Kidney epithelial cell (primary cell): ENCODE measurements around the gene NEBL. TPM values are rescaled to one million over a fixed set of nuclear protein-coding genes. Genes with fewer than 3 reads are reported as not detected.

Experiments
- DNase-seq: peaks from one replicate; pipeline ENCODE4 v3.0.0-alpha.2; 2010; ENCODE audit warnings: low read depth
- H3K27me3 ChIP-seq: 2 replicates; pipeline ENCODE4 v1.6.0; 2011; ENCODE audit warnings: low read length; ENCODE audit not compliant: control insufficient read depth, insufficient read depth
- H3K36me3 ChIP-seq: 2 replicates; pipeline ENCODE4 v1.5.1; 2011; ENCODE audit warnings: low read length; ENCODE audit not compliant: control insufficient read depth, insufficient read depth
- H3K4me3 ChIP-seq: 2 replicates; pipeline ENCODE4 v1.5.1; 2011; ENCODE audit warnings: low read depth, mild to moderate bottlenecking, control low read depth, low read length
- CTCF ChIP-seq: IDR thresholded peaks from 2 replicates; pipeline ENCODE4 v1.5.1; 2011; ENCODE audit warnings: mild to moderate bottlenecking, moderate library complexity, low read length, control low read depth, inconsistent platforms; ENCODE audit not compliant: insufficient read depth, poor library complexity, severe bottlenecking
- total RNA-seq: library from RNA; depleted of rRNA; stranded (reverse); fragments of >200 nt; gene quantifications from 2 replicates; pipeline ENCODE4 v1.2.3, GENCODE V29; 2015

The NEBL gene
- total RNA-seq, 1 donor from 2014 or later = 6.9 TPM

GRCh38 chr10:20746856-20747255, 150.3 kb downstream of the NEBL start:
- no peak for DNase-seq
- Histone ChIP-seq H3K4me3 (no peak overlapping the region), H3K27me3 (no peaks in the 10 kb centered on the region), H3K36me3 (no peaks in the 10 kb centered on the region)
- no peak for TF ChIP-seq CTCF

- TF ChIP-seq CTCF = no peak
- H3K4me3 ChIP-seq = no peak overlapping the region
- H3K36me3 ChIP-seq = no peaks in the 10 kb centered on the region
- DNase-seq = no peak
- no peaks in the 10 kb centered on the region for H3K27me3 ChIP-seq
These were observed 151.3 kb downstream of the NEBL start for GRCh38 chr10:20745556-20746375.

GRCh38 chr10:20744821-20745220, 152.3 kb downstream of the NEBL start:
- no peak for TF ChIP-seq CTCF
- Histone ChIP-seq H3K4me3 (no peak overlapping the region), H3K36me3 (no peaks in the 10 kb centered on the region)

GRCh38 chr10:20743942-20744341, 153.2 kb downstream of the NEBL start:
- Histone ChIP-seq H3K36me3 (no peaks in the 10 kb centered on the region), H3K27me3 (no peaks in the 10 kb centered on the region), H3K4me3 (no peak overlapping the region)
- no peak for TF ChIP-seq CTCF
- no peak for DNase-seq

More at GRCh38 chr10:20744821-20745220, 152.3 kb downstream of the NEBL start:
- DNase-seq = no peak
- H3K27me3 ChIP-seq = no peaks in the 10 kb centered on the region

GRCh38 chr10:20742737-20743541, 154.2 kb downstream of the NEBL start:
- no peak for DNase-seq
- TF ChIP-seq CTCF = no peak
- Histone ChIP-seq H3K36me3 (no peaks in the 10 kb centered on the region), H3K4me3 (no peak overlapping the region), H3K27me3 (no peaks in the 10 kb centered on the region)
